Body of pancreas (tissue), 4 donors: Measurements from ENCODE around the gene PPP1CA. TPM values are rescaled to one million over a fixed set of nuclear protein-coding genes. Genes with fewer than 3 reads are reported as not detected.

Experiments
- ATAC-seq: fragments of 150-250 bp; one replicate; pipeline ENCODE4 v1.9.1; 2016
- DNase-seq, 4 donors: peaks; one replicate each; pipeline ENCODE4 v3.0.0-alpha.2; 2019
- H3K27ac ChIP-seq, 4 donors: fragments of 200-600 bp; sonication (generic); 1 replicate in 3 of 4; 2 replicates in 1 of 4; pipeline versions ENCODE4 v1.5.1 to v1.6.1; 2016 to 2019; ENCODE audit warnings: mild to moderate bottlenecking in 1 of 4, mixed read lengths in 1 of 4, moderate library complexity in 1 of 4
- H3K27me3 ChIP-seq, 2 donors: fragments of 200-600 bp; sonication (generic); one replicate each; pipeline ENCODE4 v1.6.0; 2016; ENCODE audit warnings: mild to moderate bottlenecking in 1 of 2
- H3K36me3 ChIP-seq, 2 donors: fragments of 200-600 bp; sonication (generic); replicated peaks in 1 of 2; 2 replicates each; pipeline ENCODE4 v1.5.1; 2016; ENCODE audit warnings: low read depth in 2 of 2; ENCODE audit not compliant: insufficient read depth in 1 of 2
- H3K4me1 ChIP-seq: fragments of 200-600 bp; sonication (generic); one replicate; pipeline ENCODE4 v1.6.0; 2016
- H3K4me3 ChIP-seq, 2 donors: fragments of 200-600 bp; sonication (generic); 1 replicate in 1 of 2; 2 replicates in 1 of 2; pipeline ENCODE4 v1.5.1; 2016 to 2019
- H3K9me3 ChIP-seq, 3 donors: fragments of 200-600 bp; sonication (generic); 1 replicate in 2 of 3; 2 replicates in 1 of 3; pipeline ENCODE4 v1.5.1; 2016
- CTCF ChIP-seq, 7 experiments: fragments of 450-650 bp in 4 of 7; fragments of 200-600 bp in 3 of 7; sonication (generic) in 3 of 7; IDR thresholded peaks; one replicate each; pipeline ENCODE4 v1.5.1; 2016 to 2019; ENCODE audit warnings: antibody characterized with exemption in 7 of 7
- POLR2A ChIP-seq, 3 donors: fragments of 450-650 bp; IDR thresholded peaks; one replicate each; pipeline ENCODE4 v1.6.1; 2016; ENCODE audit warnings: antibody characterized with exemption in 3 of 3, mild to moderate bottlenecking in 2 of 3
- WGBS, 2 donors: methylation state at CpG; one replicate each; pipeline ENCODE4 v1.1.5; 2017; 5-methylcytosine and 5-hydroxymethylcytosine counted together
- intact Hi-C: fragments of 100-400 bp; cut with DNase I; formaldehyde crosslinking; loops from one replicate; pipeline ENCODE4 v1.15.1; 2023
- total RNA-seq, 2 donors: library from RNA; depleted of rRNA; stranded (reverse); fragments of >200 nt; gene quantifications; one replicate each; pipeline ENCODE4 v1.1.0, GENCODE V29; 2016

PPP1CA gene
- total RNA-seq, 2 donors from 2014 or later: 81.1 to 104 TPM

- TF ChIP-seq POLR2A (IDR thresholded peaks at IDR 0.05) (no peak), CTCF (IDR thresholded peaks at IDR 0.05) (peak in 1 of 7 experiments; percentile 16)
- H3K36me3 ChIP-seq: no peaks in the 10 kb centered on the region
- 18 to 23% methylated on average over 4 to 12 of the region's 13 CpGs for WGBS, 2 donors
- H3K27ac ChIP-seq: no peak overlapping the region
- H3K4me1 ChIP-seq: peaks cover 17% of the 10 kb centered on the region
- H3K9me3 ChIP-seq: no peaks in the 10 kb centered on the region
- H3K4me3 ChIP-seq: no peak overlapping the region
- intact Hi-C loops: no loop called here
- no peaks in the 10 kb centered on the region for H3K27me3 ChIP-seq
- ATAC-seq: peak; percentile 61
- DNase-seq: peak; percentile 53 to 72 (median 68)
Measured at GRCh38 chr11:67409781-67410368, 8.2 kb upstream of the PPP1CA start.

GRCh38 chr11:67409261-67409666 is 7.6 kb upstream of the PPP1CA start:
- Histone ChIP-seq H3K9me3 (no peaks in the 10 kb centered on the region), H3K36me3 (no peaks in the 10 kb centered on the region), H3K4me1 (peaks cover 15% of the 10 kb centered on the region), H3K4me3 (no peak overlapping the region), H3K27ac (no peak overlapping the region), H3K27me3 (no peaks in the 10 kb centered on the region)
- ATAC-seq: no peak
- WGBS, 2 donors: 55 to 90% methylated on average over 4 to 21 of the region's 24 CpGs
- no peak for DNase-seq
- intact Hi-C loops: no loop called here
- TF ChIP-seq POLR2A (IDR thresholded peaks at IDR 0.05) (no peak), CTCF (IDR thresholded peaks at IDR 0.05) (no peak)

DNA sequence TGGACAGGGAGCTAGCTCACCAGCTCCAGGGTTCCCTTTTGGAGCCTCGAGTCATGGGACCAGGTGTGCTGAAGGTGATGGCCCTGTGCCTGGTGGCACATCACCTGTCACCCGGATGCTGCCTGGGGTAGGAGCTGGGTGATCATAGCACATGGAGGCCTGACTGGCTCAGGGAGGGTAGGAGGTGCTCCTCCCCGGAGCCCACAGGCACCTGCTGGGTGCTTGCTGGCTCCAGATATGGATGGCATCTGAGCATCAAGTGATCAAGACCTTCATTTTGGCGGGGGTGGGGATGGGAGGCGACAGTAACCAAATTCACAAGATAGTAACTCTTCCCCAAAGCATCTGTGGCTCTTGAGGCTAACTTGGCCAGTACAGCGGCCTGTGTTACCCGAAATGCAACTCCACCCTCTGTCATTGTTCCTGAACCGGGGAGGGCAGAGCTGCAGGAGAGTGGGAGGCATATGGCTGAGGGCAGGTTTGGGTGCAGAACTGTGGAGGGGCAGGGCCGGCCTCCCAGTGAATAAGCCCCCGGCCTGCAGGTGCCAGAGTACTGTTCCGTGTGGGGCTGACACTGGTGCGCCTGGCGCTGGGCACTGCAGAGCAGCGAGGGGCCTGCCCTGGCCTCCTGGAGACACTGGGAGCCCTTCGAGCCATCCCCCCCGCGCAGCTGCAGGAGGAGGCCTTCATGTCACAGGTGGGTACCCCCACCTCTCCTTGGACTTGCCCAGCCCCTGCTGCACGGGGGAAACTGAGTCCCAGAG is 7.0 kb upstream of the PPP1CA start:
- H3K4me1 ChIP-seq: peaks cover 15% of the 10 kb centered on the region
- no peaks in the 10 kb centered on the region for H3K9me3 ChIP-seq
- H3K27me3 ChIP-seq: no peaks in the 10 kb centered on the region
- WGBS, 2 donors: 48 to 49% methylated on average over 5 to 17 of the region's 18 CpGs
- no peaks in the 10 kb centered on the region for H3K36me3 ChIP-seq
- no peak for TF ChIP-seq POLR2A (IDR thresholded peaks at IDR 0.05)
- no peak for TF ChIP-seq CTCF (IDR thresholded peaks at IDR 0.05)
- no peak overlapping the region for H3K27ac ChIP-seq
- intact Hi-C loops: no loop called here
- ATAC-seq: no peak
- H3K4me3 ChIP-seq: no peak overlapping the region
- no peak for DNase-seq

DNA sequence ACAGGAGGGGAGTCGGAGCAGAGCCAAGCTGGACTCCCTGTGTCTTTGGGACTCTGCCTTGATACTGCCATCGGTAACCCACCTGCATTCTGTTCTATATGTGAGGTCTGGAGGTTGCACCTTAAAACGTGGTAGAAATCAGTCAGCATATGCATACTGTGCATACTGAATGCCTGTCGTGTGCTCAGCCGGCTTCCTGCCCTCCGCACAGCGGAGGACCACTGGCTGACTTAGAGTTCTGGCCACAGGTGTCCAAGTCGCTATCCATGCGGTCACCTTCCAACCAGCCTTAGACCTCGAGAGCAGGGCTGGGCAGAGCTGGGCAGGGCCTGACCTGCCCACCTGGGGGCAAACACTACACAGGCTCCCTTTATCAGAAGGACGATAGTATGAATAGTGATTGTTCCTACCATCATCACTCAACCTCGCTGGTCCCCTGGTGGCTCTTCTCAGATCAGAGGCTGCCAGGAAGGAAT is 6.1 kb upstream of the PPP1CA start:
- DNase-seq (no peak), ATAC-seq (no peak)
- intact Hi-C loops: no loop called here
- TF ChIP-seq POLR2A (IDR thresholded peaks at IDR 0.05): no peak
- no peak for TF ChIP-seq CTCF (IDR thresholded peaks at IDR 0.05)
- Histone ChIP-seq H3K4me1 (peaks cover 13% of the 10 kb centered on the region), H3K27me3 (no peaks in the 10 kb centered on the region), H3K27ac (no peak overlapping the region), H3K9me3 (no peaks in the 10 kb centered on the region), H3K36me3 (no peaks in the 10 kb centered on the region), H3K4me3 (no peak overlapping the region)
- 46% methylated on average over 11 to 12 of the region's 12 CpGs for WGBS, 2 donors
